Embryonic facial prominence (tissue), 1 donor: Measurements from ENCODE around the gene FOXL1.
"Not testable (repeated sequence)": the region's sequence is repeated elsewhere in the genome, so short reads cannot be mapped to it uniquely, and the experiment has no call there.

ENCODE experiments used
- DNase-seq: peaks from one replicate; pipeline ENCODE4 v3.0.0-alpha.2; 2016; ENCODE audit errors: extremely low spot score

Gene FOXL1

DNA sequence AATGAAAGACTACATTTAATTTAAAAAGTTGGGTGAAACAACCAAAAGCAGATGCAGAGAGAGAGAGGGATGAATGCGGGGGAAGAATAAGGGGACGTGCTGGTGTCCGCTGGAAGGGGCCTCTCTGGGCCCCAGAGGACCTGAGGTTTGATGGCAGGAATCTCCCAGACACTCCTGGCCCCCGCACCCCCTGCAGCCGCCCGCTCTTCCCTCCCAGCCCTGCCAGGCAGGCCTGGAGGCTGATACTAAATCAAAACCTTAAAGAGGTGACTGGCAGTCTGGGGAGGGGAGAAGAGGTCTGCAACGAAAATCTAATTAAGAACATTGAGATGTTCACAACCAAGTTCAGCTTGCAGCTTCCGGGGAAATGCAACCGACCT is 2.4 kb downstream of the FOXL1 start:
- DNase-seq: no peak

DNA sequence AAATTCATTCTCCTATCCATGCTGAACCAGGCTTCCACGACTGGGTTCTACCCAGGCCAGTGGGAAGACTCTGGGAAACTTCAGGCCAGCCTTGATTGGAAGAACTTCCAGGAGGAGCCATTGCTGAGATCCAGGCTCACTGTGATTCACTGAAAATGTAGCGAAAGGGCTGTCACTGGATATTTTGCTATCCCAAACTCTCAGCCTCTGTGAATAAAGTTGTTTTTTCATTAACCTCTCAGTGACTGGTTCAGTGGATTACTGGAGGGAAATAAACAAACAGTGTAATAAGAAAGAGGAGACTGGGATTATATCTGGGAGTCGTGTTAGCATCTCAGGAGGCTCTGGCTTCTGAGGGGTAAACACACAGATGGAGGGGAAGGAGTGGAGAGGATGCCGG is 3.1 kb downstream of the FOXL1 start:
- DNase-seq: no peak

DNA sequence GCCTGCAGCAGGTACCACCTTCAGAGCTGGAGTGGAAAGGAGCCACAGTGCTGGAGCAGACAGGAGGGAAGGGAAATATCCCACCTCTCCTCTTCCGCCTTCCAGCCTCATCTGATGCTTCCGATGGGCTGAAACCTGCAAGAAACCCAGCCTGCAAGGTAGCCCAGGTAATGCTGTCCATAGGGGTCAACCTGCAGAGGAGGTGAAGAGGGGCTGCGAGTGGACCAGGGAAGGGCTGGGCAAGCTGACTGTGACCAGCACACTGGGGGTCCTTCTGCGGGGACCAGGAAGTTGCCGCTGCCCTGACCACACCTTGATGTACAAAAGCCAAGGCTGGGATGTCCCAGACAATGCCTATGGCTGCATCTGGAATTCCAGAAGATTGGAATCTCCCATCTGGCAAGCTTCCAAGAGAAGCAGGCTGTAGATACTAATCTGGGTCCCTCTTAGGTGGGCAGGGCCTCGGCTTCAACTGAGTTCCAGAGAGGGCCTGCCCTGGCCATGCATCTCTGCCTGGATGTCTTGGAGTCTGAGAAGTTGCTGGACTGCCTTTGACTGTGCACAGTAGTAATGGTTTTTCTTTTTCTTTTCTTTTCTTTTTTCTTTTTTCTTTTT is 5.8 kb downstream of the FOXL1 start:
- DNase-seq: no peak

- no peak for DNase-seq
Measured at GRCh38 chr16:86584726-86585721, 6.7 kb downstream of the FOXL1 start.

DNA sequence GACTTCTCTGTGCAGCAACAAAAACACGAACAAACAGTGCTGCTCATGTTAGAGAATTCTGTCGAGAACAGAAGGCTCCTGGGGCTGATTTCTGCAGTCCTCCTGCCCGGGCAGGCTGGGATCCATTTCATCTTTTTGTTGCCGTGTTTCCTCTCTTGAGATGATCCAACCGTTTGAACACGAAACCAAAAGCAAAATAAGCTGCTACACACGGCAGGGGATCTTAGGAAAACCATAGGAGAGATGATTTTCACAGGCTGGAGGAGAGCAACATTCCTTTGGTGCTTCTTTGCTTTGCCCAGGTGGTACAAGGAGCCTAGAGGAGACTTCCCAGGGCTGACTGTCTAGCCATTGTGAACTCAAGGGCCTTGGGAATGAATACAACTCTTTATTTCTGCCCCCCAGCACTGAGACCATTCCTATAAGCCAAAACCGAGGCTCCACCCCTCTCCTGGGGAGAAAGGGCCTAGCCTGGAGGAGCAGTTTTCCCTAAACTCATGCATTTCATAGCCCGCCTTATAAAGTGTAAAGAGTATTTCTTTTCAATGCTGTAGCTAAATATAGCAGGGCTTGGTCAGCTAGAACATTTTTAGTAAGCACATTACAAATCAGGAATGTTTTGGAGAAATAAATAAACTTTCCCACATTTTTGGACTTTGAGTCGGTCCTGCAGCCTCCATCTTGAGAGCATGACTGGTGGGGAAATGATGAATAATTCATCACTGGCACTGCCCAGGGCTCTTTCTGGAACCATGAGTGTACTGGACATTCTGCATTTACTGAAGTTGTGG is 7.7 kb downstream of the FOXL1 start:
- no peak for DNase-seq

- no peak for DNase-seq
Measured at GRCh38 chr16:86587487-86587886, 9.1 kb downstream of the FOXL1 start.

DNA sequence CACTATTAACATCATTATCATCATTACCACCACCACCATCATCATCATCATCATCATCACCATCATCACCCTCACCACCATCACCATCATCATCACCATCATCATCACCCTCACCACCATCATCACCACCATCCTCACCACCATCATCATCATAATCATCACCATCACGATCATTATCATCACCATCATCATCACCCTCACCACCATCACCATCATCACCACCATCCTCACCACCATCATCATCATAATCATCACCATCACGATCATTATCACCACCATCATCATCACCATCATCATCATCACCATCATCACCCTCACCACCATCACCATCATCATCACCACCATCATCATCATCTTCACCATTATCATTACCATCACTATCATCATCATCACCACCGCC is 9.6 kb downstream of the FOXL1 start:
- not testable (repeated sequence) for DNase-seq

DNA sequence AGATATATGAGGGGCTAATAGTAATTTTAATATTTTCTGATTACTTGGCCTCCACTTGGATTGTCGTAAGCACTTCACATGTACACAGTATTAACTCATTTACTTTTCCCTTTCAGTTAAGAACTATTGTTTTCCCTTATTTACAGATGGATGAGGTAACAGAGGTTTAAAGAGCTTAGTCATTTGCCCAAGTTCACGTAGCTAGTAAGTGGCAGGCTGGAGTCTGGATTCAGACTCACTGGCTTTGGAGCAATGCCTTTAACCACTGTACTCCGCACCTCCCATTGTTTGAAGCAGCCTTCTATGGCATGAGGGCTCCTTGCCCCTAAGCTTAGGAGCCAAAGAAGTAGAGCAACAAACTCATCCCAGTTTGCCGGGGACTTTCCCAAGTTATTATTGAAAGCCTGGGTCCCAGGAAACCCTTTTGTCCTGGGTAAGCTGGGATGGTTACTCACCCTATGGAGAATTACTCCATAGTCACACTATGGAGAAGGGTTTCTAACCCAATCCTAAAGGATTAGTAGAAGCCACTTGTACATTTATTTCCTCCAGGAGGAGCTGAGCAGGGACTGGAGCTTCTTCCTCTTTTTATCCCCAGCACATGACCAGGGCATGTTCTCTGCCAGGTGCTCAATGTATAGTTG is 12.3 kb downstream of the FOXL1 start:
- no peak for DNase-seq

DNA sequence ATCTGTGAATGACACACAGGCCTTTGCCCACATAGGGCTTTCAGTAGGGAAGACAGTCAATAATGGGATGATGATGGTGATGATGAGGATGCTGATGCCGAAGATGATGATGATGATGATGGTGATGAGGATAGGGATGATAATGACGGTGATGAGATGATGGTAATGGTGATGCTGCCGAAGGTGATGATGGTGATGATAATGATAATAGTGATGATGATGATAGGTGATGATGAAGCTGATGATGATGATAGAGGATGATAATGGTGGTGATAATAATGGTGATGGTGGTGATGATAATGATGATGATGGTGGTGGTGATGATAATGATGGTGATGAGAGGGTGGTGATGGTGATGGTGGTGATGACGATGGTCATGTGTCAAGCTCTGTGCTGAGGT is 12.9 kb downstream of the FOXL1 start:
- no peak for DNase-seq

GRCh38 chr16:86593913-86594620 is 15.7 kb downstream of the FOXL1 start:
- no peak for DNase-seq

DNA sequence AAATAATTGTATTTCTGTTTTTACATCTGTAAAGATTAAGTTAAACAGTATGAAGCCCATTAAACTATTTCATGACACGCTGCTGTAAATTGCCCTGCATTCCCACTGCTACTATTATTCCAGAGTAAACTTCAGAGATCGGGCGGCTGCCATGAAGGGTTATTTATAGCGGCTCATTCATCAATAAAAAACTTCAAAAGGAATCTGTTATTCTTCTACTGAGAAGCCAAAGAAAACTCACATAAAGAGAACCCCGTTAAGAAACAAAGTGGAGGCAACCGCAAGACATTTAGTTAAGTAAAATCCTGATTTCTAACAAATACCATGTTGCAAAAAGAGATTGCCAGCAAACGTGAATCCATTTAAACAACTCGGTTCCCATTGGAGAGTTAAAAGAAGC is 16.4 kb downstream of the FOXL1 start:
- DNase-seq: no peak

GRCh38 chr16:86595983-86596605 is 17.7 kb downstream of the FOXL1 start:
- DNase-seq: no peak

DNA sequence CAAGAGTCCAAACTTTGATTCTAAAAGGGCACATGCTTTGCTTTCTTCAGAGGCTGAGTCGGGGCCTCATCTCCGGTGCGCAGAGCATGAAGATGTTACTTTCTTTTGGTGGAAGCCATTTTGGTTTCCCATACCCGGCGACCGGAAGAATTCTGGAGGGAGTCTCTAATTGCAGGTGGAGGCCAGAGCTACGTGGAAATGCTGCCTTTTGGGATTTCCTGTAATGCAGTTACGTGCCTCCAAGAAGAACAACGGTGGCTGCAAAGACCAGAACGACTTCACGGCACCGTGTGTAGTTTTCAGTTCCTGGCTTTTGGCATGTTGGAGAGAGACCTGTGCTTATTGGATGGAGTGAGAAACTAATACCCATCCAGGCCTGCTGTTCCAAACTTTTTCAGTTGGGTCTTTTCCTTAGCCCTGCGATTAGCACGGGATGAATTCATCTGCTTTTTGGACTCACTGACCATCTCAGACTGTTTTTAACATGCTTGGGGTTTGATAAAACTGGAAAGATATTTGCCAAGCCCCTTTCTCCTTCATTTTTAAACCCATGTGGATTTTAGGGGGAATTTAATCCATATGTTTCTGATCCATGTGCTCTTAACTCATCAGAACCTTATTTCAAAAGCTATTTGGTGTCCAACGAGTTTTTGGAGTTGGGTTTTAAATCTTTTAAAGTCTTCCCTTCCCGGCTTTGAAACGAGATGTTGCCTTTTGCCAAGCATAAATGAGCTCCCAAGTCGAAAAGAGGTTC is 19.0 kb downstream of the FOXL1 start:
- DNase-seq: no peak

- DNase-seq: no peak
Measured at GRCh38 chr16:86597880-86598606, 19.7 kb downstream of the FOXL1 start.

DNA sequence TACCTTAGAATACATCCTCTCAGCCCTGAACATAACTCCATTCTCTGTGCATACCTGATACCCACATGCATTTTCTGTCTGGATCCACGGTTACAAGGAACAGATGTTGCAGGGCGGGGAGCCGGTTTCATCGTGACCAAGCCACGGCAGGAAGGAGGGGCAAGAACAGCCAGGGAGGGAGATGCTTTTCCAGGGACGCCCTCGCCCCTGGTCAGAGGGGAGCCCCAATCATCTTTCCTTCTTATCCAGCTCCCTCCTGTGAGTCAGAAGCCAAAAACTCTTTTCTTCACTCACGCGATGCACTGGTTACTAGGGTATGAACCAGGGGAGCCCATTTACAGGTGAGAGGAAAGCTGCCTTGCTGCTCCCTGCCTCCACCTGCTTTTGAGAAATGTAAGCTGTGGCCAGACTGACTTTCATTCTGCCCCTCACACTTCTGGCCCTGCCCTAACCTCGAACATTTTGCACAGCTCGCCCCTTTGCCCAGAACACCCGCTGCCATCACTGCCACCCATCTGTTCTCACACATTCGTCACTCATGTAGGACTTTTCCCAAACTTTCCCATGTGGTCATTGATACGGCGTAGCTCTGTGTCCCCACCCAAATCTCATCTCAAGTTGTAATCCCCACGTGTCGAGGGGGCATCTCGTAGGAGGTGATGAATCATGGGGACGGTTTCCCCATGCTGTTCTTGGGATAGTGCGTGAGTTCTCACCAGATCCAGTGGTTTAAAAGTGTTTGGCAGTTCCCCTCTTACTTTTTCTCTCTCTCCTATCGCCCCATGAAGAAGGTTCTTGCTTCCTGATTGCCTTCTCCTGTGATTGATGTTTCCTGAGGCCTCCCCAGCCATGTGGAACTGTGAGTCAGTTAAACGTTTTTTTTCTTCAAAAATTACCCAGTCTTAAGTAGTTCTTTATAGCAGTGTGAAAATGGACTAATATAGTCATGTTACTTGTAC is 20.5 kb downstream of the FOXL1 start:
- DNase-seq: no peak

- no peak for DNase-seq
Measured at GRCh38 chr16:86601356-86601755, 23.0 kb downstream of the FOXL1 start.

DNA sequence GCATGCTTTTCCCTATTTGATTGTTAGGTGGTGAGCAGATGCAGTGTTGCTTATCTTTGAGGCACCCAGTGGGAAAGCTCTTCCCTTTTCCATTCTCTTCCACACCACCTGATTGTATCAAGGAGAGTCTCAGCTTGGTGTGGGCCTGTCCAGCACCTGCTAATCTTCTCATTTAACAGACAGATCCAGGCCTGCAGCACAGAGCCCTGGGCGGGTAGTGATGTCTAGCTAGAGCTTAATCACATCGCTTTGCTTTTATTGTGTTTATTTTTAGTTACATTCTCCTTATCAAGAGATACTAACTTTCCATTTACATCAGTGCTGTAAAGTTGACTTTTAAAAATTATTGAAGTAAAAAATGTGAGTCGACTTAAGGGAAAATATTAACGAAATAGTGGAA is 24.2 kb downstream of the FOXL1 start:
- DNase-seq: no peak
